IMR-90 (cell line): ENCODE data around the gene RPUSD1. TPM values are rescaled to one million over a fixed set of nuclear protein-coding genes. Genes with fewer than 3 reads are reported as not detected.

Experiments used
- ATAC-seq: fragments of 200-7000 bp; cut with Tn5 transposase; 2 replicates; pipeline ENCODE4 v1.9.1; 2020; ENCODE audit warnings: low read depth, mild to moderate bottlenecking, moderate library complexity
- BruUV-seq: library from RNA; stranded (reverse); fragments of 400-500 nt; replicated peaks from 2 replicates; lab custom pipeline; 2021; lab: Mats Ljungman, UMichigan
- CTCF ChIA-PET: fragments of 300-600 bp; formaldehyde crosslinking; extraction: SDS; loops from one replicate; lab custom pipeline; 2021; ENCODE audit warnings: antibody characterized with exemption; lab: Yijun Ruan, JAX
- POLR2A ChIA-PET: fragments of 300-600 bp; sonication (Branson Sonifier 250); formaldehyde crosslinking; loops from one replicate; lab custom pipeline; 2022; ENCODE audit warnings: antibody characterized with exemption; ENCODE audit not compliant: unreplicated experiment; lab: Charles Lee
- DNase-seq: peaks from one replicate; pipeline ENCODE4 v3.0.0; 2013
- H2AFZ ChIP-seq: replicated peaks from 2 replicates; pipeline ENCODE3; 2013; ENCODE audit warnings: low read length, mild to moderate bottlenecking; ENCODE audit not compliant: poor library complexity
- H2AK5ac ChIP-seq: 2 replicates; pipeline ENCODE4 v1.6.1; 2013; ENCODE audit warnings: low read depth, low read length, inconsistent platforms
- H2AK9ac ChIP-seq: replicated peaks from 2 replicates; pipeline ENCODE3; 2013; ENCODE audit warnings: mild to moderate bottlenecking, low read depth, low read length, moderate library complexity; ENCODE audit not compliant: poor library complexity
- H2BK120ac ChIP-seq: 2 replicates; pipeline ENCODE4 v1.6.1; 2013; ENCODE audit warnings: low read depth, low read length, inconsistent platforms
- H2BK15ac ChIP-seq: 3 replicates; pipeline ENCODE4 v1.6.1; 2013; ENCODE audit warnings: low read depth, low read length, inconsistent platforms
- H2BK20ac ChIP-seq: 2 replicates; pipeline ENCODE4 v1.6.1; 2013; ENCODE audit warnings: low read depth, mild to moderate bottlenecking, inconsistent platforms, low read length, moderate library complexity
- H2BK5ac ChIP-seq: 2 replicates; pipeline ENCODE4 v1.6.1; 2013; ENCODE audit warnings: mild to moderate bottlenecking, low read depth, low read length, inconsistent platforms; ENCODE audit not compliant: poor library complexity, severe bottlenecking
- H3K14ac ChIP-seq: replicated peaks from 2 replicates; pipeline ENCODE4 v1.6.1; 2013; ENCODE audit warnings: low read depth, low read length, inconsistent platforms
- H3K18ac ChIP-seq: 2 replicates; pipeline ENCODE4 v1.6.1; 2013; ENCODE audit warnings: low read depth, low read length, control low read depth
- H3K23ac ChIP-seq: 2 replicates; pipeline ENCODE4 v1.6.1; 2013; ENCODE audit warnings: low read depth, low read length, inconsistent platforms
- H3K27ac ChIP-seq: 2 replicates; pipeline ENCODE4 v1.5.1; 2013; ENCODE audit warnings: mild to moderate bottlenecking, control low read depth, low read length; ENCODE audit not compliant: insufficient read depth
- H3K27me3 ChIP-seq: 2 replicates; pipeline ENCODE4 v1.6.1; 2013; ENCODE audit warnings: low read length; ENCODE audit not compliant: control insufficient read depth, insufficient read depth
- H3K36me3 ChIP-seq: 2 replicates; pipeline ENCODE4 v1.6.1; 2013; ENCODE audit warnings: low read length, mixed read lengths; ENCODE audit not compliant: control insufficient read depth, insufficient read depth
- H3K4ac ChIP-seq: 2 replicates; pipeline ENCODE4 v1.6.1; 2013; ENCODE audit warnings: low read depth, low read length, inconsistent platforms
- H3K4me1 ChIP-seq: 2 replicates; pipeline ENCODE4 v1.6.1; 2013; ENCODE audit warnings: low read length, mixed read lengths; ENCODE audit not compliant: control insufficient read depth, insufficient read depth
- H3K4me2 ChIP-seq: 2 replicates; pipeline ENCODE4 v1.6.1; 2013; ENCODE audit warnings: low read depth, mild to moderate bottlenecking, control low read depth, low read length, moderate library complexity
- H3K4me3 ChIP-seq: 2 replicates; pipeline ENCODE4 v1.5.1; 2013; ENCODE audit warnings: low read depth, mild to moderate bottlenecking, control low read depth, low read length, moderate library complexity; ENCODE audit not compliant: insufficient read depth
- H3K56ac ChIP-seq: 2 replicates; pipeline ENCODE4 v1.6.1; 2013; ENCODE audit warnings: low read length, inconsistent platforms; ENCODE audit not compliant: insufficient read depth; ENCODE audit errors: extremely low read depth
- H3K79me1 ChIP-seq, 2 experiments: 2 replicates each; pipeline ENCODE4 v1.6.1; 2013; ENCODE audit warnings: low read length in 2 of 2, inconsistent platforms in 1 of 2, low read depth in 1 of 2
- H3K9ac ChIP-seq: 2 replicates; pipeline ENCODE4 v1.6.1; 2013; ENCODE audit warnings: low read depth, low read length, control low read depth
- H3K9me1 ChIP-seq: 2 replicates; pipeline ENCODE4 v1.6.1; 2013; ENCODE audit warnings: low read length, inconsistent platforms; ENCODE audit not compliant: insufficient read depth
- H3K9me3 ChIP-seq: 2 replicates; pipeline ENCODE4 v1.6.1; 2013; ENCODE audit warnings: low read length; ENCODE audit not compliant: control insufficient read depth, insufficient read depth
- H4K20me1 ChIP-seq: 2 replicates; pipeline ENCODE4 v1.6.1; 2013; ENCODE audit warnings: low read length, inconsistent platforms; ENCODE audit not compliant: insufficient read depth
- H4K5ac ChIP-seq: 2 replicates; pipeline ENCODE4 v1.6.1; 2013; ENCODE audit warnings: mild to moderate bottlenecking, low read depth, low read length, control low read depth
- H4K8ac ChIP-seq, 2 experiments: 2 replicates each; pipeline ENCODE4 v1.6.1; 2013; ENCODE audit warnings: low read depth in 2 of 2, low read length in 2 of 2, control low read depth in 1 of 2, inconsistent platforms in 1 of 2
- H4K91ac ChIP-seq: 2 replicates; pipeline ENCODE4 v1.6.1; 2013; ENCODE audit warnings: low read depth, low read length, inconsistent platforms; ENCODE audit not compliant: insufficient read depth
- BHLHE40 ChIP-seq: fragments of 150-350 bp; IDR thresholded peaks from 2 replicates; pipeline ENCODE4 v1.6.1; 2016; ENCODE audit warnings: mild to moderate bottlenecking, low read depth, low read length
- ELK1 ChIP-seq: fragments of 150-350 bp; IDR thresholded peaks from 2 replicates; pipeline ENCODE4 v1.6.1; 2016; ENCODE audit warnings: low read depth, mild to moderate bottlenecking, low read length, moderate library complexity, borderline replicate concordance
- MAFK ChIP-seq: IDR thresholded peaks from 2 replicates; pipeline ENCODE4 v1.6.1; 2012; ENCODE audit warnings: low read depth, low read length, improper control_type of control experiment
- MAZ ChIP-seq: IDR thresholded peaks from 2 replicates; pipeline ENCODE4 v1.6.1; 2012; ENCODE audit warnings: low read depth, mild to moderate bottlenecking, low read length, improper control_type of control experiment, moderate library complexity, borderline replicate concordance
- MXI1 ChIP-seq: IDR thresholded peaks from 2 replicates; pipeline ENCODE4 v1.6.1; 2012; ENCODE audit warnings: low read depth, mild to moderate bottlenecking, low read length, moderate library complexity, borderline replicate concordance
- POLR2A ChIP-seq: IDR thresholded peaks from 2 replicates; pipeline ENCODE4 v1.6.1; 2012; ENCODE audit warnings: mild to moderate bottlenecking, low read depth, low read length
- RAD21 ChIP-seq: IDR thresholded peaks from 2 replicates; pipeline ENCODE4 v1.6.1; 2012; ENCODE audit warnings: low read length, improper control_type of control experiment
- RCOR1 ChIP-seq: IDR thresholded peaks from 2 replicates; pipeline ENCODE4 v1.6.1; 2012; ENCODE audit warnings: mild to moderate bottlenecking, low read length, improper control_type of control experiment; ENCODE audit not compliant: insufficient replicate concordance
- WGBS, 2 experiments: methylation state at CpG; one replicate each; pipeline versions ENCODE4 v1.1.5 to v1.1.7; 2013; ENCODE audit warnings: missing lambda C conversion rate in 2 of 2; ENCODE audit not compliant: insufficient read length in 1 of 2; ENCODE audit errors: extremely low coverage in 2 of 2; 5-methylcytosine and 5-hydroxymethylcytosine counted together
- dilution Hi-C: fragments of 300-500 bp; cut with HindIII; formaldehyde crosslinking; loops from one replicate; pipeline ENCODE4 v1.14.3; 2018; ENCODE audit warnings: low sequenced_read_pairs; ENCODE audit not compliant: unreplicated experiment
- in situ Hi-C: fragments of 300-500 bp; cut with MboI; formaldehyde crosslinking; loops from 3 replicates; pipeline ENCODE4 v1.14.3; 2019; ENCODE audit warnings: low sequenced_read_pairs, inconsistent platforms, mixed read lengths
- intact Hi-C: fragments of 100-400 bp; cut with micrococcal nuclease; formaldehyde crosslinking; loops from 2 replicates; pipeline ENCODE4 v1.10.0; 2022
- polyA plus RNA-seq, 3 experiments: library from polyadenylated mRNA; depleted of rRNA; stranded (reverse); fragments of >200 nt; gene quantifications; 2 replicates each; pipeline ENCODE4 v1.2.3, GENCODE V29; 2012; ENCODE audit warnings: low replicate concordance in 1 of 3
- total RNA-seq: library from RNA; depleted of rRNA; stranded (reverse); fragments of >200 nt; gene quantifications from 2 replicates; pipeline ENCODE4 v1.2.3, GENCODE V29; 2012
- TF ChIP-seq, protein P1 (sequence below): conservative IDR thresholded peaks from 2 replicates; pipeline ENCODE4 v1.5.1; 2012; ENCODE audit warnings: mild to moderate bottlenecking, low read depth, low read length, improper control_type of control experiment

Gene RPUSD1
- total and polyA plus RNA-seq, 2 of the 4 experiments (the other 2 are of a cell fraction), result 13.1 to 32.3 TPM

- H3K36me3 ChIP-seq, result peaks cover 3% of the 10 kb centered on the region; the same call in 1 of the 2 replicates
- dilution Hi-C loops, result no loop called here
- H3K27me3 ChIP-seq, result peaks cover 20% of the 10 kb centered on the region
- TF ChIP-seq POLR2A (no peak), RCOR1 (no peak), ELK1 (no peak), MAZ (no peak), MXI1 (no peak), RAD21 (no peak), MAFK (no peak), BHLHE40 (no peak)
- TF ChIP-seq, protein P1, sequence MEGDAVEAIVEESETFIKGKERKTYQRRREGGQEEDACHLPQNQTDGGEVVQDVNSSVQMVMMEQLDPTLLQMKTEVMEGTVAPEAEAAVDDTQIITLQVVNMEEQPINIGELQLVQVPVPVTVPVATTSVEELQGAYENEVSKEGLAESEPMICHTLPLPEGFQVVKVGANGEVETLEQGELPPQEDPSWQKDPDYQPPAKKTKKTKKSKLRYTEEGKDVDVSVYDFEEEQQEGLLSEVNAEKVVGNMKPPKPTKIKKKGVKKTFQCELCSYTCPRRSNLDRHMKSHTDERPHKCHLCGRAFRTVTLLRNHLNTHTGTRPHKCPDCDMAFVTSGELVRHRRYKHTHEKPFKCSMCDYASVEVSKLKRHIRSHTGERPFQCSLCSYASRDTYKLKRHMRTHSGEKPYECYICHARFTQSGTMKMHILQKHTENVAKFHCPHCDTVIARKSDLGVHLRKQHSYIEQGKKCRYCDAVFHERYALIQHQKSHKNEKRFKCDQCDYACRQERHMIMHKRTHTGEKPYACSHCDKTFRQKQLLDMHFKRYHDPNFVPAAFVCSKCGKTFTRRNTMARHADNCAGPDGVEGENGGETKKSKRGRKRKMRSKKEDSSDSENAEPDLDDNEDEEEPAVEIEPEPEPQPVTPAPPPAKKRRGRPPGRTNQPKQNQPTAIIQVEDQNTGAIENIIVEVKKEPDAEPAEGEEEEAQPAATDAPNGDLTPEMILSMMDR, result no peak
- H4K8ac ChIP-seq, result no peak overlapping the region
- intact Hi-C loops, result no loop called here
- no peak overlapping the region for H4K91ac ChIP-seq
- in situ Hi-C loops, result no loop called here
- H3K56ac ChIP-seq, result no peak overlapping the region
- H3K27ac ChIP-seq, result no peak overlapping the region
- no peaks in the 10 kb centered on the region for H4K20me1 ChIP-seq
- ChIA-PET CTCF (no interaction called here), POLR2A (no interaction called here)
- no peak for ATAC-seq
- no peak for DNase-seq
- H3K4ac ChIP-seq, result no peak overlapping the region
- BruUV-seq, result no TSS peak
- no peaks in the 10 kb centered on the region for H3K79me1 ChIP-seq
- H3K9me1 ChIP-seq, result no peaks in the 10 kb centered on the region
- no peak overlapping the region for H2BK20ac ChIP-seq
- H2BK120ac ChIP-seq, result no peak overlapping the region
- H3K14ac ChIP-seq, result no peak overlapping the region
- no peak overlapping the region for H2AK5ac ChIP-seq
- no peak overlapping the region for H3K4me2 ChIP-seq
- H3K4me3 ChIP-seq, result no peak overlapping the region
- H3K4me1 ChIP-seq, result no peaks in the 10 kb centered on the region
- no peak overlapping the region for H2AFZ ChIP-seq
- H3K9ac ChIP-seq, result no peak overlapping the region
- H4K5ac ChIP-seq, result no peak overlapping the region
- H3K23ac ChIP-seq, result no peak overlapping the region
- H3K18ac ChIP-seq, result no peak overlapping the region
- H3K9me3 ChIP-seq, result no peaks in the 10 kb centered on the region
- H2BK5ac ChIP-seq, result no peak overlapping the region
- no peak overlapping the region for H2AK9ac ChIP-seq
- H2BK15ac ChIP-seq, result no peak overlapping the region
- 100% methylated on average over 6 of the region's 22 CpGs; no CpG with 5 or more reads in 1 of the 2 experiments for WGBS, 2 experiments
Observed at GRCh38 chr16:797686-798085, 9.5 kb upstream of the RPUSD1 start.
